Stimulated activated CD4-positive, alpha-beta T cell treated with anti-CD3 and anti-CD28 coated beads, Interleukin-4, amount 100 ng/mL, for 1 hour (primary cell): ENCODE measurements around the gene DIAPH3.
"Not testable (repeated sequence)": the region's sequence is repeated elsewhere in the genome, so short reads cannot be mapped to it uniquely, and the experiment has no call there.

Experiments used
- DNase-seq: peaks from one replicate; pipeline ENCODE4 v3.0.0-alpha.2; 2020

Gene DIAPH3, protein sequence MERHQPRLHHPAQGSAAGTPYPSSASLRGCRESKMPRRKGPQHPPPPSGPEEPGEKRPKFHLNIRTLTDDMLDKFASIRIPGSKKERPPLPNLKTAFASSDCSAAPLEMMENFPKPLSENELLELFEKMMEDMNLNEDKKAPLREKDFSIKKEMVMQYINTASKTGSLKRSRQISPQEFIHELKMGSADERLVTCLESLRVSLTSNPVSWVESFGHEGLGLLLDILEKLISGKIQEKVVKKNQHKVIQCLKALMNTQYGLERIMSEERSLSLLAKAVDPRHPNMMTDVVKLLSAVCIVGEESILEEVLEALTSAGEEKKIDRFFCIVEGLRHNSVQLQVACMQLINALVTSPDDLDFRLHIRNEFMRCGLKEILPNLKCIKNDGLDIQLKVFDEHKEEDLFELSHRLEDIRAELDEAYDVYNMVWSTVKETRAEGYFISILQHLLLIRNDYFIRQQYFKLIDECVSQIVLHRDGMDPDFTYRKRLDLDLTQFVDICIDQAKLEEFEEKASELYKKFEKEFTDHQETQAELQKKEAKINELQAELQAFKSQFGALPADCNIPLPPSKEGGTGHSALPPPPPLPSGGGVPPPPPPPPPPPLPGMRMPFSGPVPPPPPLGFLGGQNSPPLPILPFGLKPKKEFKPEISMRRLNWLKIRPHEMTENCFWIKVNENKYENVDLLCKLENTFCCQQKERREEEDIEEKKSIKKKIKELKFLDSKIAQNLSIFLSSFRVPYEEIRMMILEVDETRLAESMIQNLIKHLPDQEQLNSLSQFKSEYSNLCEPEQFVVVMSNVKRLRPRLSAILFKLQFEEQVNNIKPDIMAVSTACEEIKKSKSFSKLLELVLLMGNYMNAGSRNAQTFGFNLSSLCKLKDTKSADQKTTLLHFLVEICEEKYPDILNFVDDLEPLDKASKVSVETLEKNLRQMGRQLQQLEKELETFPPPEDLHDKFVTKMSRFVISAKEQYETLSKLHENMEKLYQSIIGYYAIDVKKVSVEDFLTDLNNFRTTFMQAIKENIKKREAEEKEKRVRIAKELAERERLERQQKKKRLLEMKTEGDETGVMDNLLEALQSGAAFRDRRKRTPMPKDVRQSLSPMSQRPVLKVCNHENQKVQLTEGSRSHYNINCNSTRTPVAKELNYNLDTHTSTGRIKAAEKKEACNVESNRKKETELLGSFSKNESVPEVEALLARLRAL

DNA sequence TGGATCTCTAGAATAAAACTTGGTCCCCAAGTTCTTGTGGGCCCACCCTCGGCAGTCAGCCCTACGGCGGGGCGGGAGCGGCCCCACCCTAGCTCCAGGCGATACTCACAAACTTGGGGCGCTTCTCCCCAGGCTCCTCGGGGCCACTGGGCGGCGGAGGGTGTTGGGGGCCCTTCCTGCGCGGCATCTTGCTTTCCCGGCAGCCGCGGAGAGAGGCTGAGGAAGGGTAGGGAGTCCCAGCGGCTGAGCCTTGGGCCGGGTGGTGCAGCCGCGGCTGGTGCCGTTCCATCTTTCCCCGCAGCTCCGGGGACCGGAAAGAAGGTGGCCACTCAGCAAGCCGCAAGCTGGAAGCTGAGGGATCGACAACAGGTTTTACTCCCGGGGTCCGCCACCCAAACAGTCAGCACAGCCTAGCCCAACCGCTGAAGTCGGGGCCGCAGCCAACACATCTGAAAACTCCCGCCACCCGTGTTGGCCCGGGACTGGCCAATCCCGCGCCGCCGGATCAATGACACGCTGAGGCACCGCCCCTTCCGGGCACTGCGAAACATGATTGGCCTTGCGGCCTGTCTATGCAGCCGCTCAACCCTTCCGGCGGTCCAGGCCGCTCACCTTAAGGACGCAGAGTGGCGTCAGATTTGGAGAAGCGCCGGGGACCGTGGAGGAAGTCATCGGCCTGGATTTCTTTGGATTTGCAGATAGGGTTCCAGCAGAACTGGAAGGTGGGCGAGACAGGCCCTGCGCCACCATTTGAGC is at the start of gene DIAPH3:
Gene DIAPH3 (minus strand): TSS at position 451 of the 756 bp plus-strand sequence. CDS start 162 bp downstream, at position 289.
- peak; percentile 94 for DNase-seq

DNA sequence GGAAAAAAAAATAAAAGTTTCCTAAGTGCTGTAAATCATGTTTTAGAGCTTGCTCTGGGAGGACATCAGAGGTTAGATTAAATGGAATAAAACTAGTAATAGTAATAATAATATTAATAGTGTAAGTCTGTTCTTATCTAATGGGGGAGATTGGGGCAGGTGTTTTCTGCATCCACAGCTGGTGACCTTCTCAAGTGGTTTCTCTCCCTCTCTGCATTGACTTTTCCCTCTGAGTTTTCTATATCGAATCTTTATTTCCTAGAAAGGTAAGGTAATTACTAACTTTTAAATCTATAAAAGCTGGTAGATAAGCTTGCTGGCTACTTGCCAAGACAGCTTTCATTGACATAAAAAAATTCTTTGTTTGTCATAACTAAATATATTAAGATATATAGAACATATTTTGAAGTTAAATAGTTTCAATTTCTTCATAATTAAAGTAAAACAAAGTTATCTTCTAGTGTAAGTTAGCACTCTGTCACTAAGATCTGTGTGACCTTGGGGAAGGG is 49.6 kb upstream of the DIAPH3 start:
- no peak for DNase-seq

DNA sequence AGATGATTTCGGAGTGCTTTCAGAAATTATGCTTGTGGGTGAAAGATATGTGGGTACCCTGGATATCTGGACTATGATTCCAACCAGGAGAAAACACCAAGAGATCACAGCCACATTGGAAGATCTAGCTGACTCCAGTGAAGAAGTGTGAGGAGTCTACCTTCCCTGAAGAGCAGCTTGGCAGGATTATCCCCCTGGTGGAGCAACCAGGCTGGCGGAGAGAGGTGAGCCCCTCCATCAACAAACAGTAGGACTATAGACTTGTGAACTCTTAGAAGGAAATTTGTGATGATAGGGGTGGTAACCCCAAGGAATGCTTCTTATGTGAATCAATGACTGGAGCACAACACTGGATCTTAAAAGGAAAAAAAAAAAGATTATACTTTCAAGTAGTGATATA is 47.8 kb upstream of the DIAPH3 start:
- no peak for DNase-seq

DNA sequence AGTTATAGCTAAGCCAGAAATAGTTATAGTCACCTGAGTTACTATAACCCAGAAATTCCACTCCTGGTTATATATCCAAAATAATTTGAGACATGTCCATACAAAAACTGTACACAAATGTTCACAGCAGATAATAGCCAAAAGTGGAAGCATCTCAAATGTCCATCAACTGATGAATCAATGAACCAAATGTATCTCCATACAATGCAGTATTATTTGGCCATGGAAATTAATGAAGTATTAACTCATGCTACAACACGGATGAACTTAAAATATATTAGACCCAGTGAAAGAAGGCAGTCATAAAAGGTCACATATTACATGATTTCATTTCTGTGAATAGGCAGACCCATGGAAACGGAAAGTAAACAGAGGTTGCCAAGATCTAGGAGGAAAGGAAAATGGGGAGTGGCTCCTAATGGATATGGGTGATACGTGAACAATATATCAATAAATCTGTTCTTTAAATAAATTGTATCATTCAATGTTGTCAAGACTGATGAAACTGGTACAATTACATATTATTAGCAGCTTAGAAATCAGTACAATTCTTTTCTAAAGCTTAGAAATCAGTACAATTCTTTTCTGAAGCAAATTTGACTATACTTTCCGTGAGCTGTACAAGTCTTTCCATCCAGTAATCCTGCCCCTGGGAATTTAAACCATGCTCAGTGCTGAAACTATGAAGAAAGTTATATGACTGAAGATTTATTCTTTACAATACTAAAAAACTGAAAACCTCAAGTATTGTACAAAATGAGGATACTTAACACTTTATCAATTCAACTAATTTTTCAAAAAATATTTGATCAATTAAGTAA is 47.0 kb upstream of the DIAPH3 start:
- no peak for DNase-seq

DNA sequence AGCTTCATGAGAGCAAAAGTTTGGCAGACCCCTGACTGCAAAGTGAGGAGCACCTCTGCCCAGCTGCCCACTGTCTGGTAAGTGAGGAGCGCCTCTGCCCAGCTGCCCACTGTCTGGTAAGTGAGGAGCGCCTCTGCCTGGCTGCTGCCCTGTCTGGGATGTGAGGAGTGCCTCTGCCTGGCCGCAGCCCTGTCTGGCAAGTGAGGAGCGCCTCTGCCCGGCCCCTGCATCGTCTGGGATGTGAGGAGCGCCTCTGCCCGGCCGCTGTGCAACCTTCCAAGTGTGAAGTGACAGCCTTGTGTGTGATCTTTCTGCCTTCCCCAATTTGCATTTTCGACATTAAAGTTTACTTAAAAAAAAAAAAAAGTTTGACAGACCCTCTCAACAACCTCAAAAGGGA is 41.8 kb upstream of the DIAPH3 start:
- not testable (repeated sequence) for DNase-seq

DNA sequence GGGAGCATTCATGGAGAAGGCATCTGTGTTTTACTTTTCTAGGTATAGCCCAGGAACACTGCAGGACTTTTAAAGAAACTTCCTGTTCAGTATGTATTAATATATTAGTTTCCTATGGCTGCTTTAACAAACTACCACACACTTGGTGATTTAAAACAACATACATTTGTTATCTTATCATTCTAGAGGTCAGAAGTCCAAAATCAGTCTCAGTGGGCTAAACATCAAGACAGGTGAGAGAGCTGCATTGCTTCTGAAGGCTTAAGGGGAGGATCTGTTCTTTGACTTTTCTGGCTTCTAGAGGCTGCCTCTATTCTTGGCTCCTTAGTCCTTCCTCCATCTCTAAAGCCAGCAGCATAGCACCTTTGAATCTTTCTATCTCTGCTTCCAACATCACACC is 37.6 kb upstream of the DIAPH3 start:
- DNase-seq: no peak

DNA sequence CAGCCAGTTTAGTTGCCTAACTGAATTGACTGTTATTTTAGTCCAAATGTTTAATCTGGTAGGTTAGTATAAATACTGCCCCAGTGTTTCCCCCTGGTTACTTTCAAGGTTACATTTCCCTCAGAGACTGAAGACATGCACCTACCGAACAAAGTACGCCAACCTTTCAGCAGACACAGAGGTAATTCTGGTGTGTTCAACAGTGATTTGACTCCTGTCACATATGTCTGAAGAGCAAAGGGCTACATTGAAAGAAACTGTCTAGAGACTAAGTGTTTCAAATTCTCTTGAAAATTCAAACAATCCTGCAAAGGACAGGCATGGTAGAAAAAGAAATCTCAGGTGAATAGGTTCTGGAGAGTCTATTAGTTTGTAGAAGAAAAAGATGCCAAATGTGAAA is 32.2 kb upstream of the DIAPH3 start:
- not testable (repeated sequence) for DNase-seq

DNA sequence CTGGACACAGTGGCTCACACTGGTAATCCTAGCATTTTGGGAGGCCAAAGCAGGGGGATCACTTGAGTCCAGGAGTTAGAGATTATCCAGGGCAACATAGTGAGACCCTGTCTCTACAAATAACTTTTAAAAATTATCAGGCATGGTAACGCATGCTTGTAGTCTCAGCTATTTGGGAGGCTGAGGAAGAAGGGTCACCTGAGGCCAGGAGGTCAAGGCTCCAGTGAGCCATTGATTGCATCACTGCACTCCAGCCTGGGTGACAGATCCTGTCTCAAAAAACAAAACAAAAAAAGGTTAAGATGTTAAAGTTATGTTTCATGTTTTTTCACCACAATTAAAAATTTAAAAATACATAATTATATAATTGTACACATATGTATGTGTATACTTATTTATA is 19.2 kb upstream of the DIAPH3 start:
- no peak for DNase-seq

DNA sequence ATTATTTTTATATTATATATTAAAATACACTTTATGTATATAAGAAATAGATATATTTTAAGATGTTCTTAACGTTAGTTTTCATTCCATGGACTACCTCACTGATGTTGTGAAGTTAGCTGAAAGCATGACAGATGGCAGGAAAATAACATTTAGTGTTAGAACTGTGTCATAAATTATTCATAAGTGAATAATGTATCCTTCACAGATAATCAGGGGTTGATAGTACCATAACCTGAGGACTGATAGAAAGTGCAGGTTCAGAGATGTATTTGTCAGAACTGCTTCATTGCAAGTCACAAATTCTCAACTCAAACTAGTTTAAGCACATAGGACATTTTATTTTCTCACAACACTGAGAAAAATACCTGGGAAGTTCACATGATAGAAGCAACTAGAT is 14.6 kb upstream of the DIAPH3 start:
- DNase-seq: no peak

DNA sequence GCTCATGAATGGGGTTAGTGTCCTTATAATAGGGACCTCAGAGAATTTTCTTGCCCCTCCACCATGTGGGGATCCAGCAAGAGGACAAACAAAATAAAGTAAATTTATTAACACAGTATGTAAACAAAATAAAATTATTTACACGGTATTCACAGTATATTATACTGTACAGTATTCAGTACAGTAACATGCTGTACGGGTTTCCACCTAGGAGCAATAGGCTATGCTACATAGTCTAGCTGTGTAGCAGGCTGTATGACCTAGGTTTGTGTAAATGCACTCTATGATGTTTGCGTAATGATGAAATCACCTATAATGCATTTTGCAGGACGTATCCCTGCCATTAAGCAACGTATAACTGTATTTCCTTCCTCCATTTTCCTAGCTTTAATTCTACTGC is 11.8 kb upstream of the DIAPH3 start:
- no peak for DNase-seq

DNA sequence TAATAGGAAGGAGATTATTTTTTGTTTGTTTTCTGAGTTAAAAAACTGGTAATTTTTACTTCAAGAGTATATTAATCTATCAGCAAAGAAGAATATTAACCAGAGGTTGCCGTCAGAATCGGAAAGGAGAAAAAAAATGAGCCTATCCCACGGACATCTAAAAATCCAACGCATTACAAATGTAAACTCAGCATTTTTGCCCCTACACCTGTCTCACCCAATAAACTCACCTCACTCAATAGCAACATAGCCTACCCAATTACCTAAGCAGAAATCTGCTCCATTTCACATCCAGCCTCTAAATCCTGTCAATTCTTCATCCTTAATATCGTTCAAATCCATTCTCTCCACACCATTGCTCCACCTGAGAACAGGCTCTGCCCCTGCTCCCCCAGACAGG is 10.4 kb upstream of the DIAPH3 start:
- no peak for DNase-seq

DNA sequence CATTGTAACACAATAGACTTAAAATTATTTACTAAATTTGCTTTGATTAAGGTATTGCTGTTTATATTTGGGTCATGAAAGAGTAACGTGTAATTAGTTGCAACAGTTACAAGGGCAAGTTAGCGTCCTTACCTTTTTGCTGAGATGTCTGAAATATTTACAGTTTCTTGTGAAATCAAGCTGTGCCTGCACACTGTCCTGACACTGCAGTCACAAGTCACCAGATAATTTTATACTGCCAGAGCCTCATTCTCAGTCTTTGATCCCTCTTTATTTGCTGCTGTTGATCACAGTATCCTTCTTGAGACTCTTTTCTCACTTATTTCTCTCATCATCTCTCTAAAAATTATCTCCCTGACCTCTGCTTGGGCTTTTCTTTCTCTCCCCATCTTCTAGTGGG is 8.4 kb upstream of the DIAPH3 start:
- no peak for DNase-seq

DNA sequence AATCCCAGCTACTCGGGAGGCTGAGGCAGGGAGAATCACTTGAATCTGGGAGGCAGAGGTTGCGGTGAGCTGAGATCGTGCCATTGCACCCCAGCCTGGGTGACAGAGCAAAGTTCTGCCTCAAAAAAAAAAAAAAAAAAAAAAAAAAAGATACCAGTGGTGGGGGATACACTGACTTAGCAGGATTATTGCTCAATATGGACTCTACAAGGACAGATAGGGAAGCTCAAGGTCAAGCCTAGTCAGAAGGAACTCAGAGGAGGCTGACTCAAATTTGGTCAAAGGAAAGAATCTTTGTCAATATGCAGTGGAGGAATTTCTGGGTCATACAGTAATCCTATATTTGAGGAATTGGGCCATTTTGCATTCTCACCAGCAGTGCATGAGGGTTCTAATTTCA is 6.7 kb upstream of the DIAPH3 start:
- no peak for DNase-seq

DNA sequence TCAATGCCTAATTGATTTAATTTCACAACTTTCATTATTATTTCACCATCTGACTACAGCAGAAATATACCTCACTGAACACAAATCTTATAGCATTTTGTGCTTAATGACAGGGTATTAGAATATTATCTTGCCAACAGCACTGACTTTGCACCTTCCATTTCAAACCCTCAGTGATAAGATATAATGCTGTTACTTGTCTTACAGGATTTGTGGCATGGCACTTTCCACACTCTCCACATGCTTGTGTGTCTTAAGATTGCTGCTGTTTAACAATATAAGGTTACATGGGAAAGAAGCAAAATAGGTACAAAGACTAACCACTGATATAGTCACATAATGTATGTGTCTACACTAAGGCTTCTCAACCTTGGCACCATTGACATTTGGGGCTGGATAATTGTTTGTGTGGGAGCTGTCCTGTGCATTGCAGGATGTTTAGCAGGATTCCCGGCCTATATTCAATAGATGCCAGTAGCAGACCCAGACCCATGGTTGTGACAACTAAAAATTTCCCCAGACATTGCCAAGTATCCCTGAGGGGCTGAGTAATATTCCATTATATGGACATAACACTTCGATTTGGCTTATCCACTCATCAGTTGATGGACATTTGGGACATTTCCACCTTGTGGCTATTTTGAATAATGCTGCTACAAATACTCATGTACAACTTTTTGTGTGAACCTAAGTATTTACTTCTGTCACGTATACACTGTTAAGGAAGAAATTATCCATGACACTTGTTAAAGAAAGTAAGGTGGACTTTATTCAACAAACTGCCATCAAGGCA is 5.7 kb upstream of the DIAPH3 start:
- no peak for DNase-seq

DNA sequence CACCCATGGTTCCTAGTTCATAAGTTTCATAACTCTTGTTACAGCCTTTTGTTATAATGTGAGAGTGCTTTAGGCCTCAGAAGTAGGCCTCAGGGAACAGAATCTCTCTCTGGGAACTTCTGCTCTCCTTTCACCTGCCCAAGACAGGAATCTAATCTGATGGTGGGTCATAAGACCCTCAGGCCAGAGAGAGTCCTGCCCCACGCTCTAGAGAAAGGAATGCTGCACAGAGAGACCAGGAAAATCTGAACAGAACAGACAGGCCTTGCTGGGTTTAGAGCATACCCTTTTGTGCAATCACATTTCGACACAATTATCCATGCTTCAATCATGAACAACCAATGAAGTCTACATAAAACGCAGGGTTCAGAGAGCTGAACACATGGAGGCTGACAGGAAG is 3.4 kb upstream of the DIAPH3 start:
- DNase-seq: no peak

DNA sequence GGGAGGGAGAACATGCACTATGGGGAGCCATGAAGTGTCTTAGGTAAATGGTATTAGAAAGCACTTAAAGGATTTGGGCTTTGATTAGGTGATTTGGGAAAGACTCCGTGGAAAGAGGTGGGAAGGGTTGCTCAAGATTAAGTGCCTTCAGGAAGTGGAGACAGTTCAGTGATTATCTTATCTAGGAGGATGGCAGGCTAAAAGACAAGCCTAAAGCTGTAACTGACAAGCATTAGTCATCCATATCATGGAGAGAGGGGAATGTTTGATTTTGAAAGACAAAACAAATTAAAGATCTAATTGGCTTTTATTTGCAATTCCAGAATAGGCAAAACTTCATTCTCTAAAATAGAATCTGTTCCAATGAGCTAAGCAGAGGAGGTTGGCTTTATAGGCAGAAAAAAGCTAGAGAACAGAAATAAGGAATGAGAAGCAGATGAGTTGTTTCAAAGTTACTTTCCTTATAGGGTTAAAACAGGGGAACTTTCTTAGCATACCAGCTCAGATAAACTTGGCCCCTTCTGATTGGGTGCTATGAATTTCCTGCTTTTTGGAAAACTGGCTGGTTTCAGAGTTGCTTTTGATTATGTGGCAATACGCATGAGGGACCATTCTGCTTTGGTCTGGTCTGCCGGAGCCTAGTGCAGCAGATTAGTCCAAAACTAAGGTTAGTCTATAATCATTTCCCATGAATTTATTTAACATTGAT is 1.8 kb upstream of the DIAPH3 start:
- no peak for DNase-seq

DNA sequence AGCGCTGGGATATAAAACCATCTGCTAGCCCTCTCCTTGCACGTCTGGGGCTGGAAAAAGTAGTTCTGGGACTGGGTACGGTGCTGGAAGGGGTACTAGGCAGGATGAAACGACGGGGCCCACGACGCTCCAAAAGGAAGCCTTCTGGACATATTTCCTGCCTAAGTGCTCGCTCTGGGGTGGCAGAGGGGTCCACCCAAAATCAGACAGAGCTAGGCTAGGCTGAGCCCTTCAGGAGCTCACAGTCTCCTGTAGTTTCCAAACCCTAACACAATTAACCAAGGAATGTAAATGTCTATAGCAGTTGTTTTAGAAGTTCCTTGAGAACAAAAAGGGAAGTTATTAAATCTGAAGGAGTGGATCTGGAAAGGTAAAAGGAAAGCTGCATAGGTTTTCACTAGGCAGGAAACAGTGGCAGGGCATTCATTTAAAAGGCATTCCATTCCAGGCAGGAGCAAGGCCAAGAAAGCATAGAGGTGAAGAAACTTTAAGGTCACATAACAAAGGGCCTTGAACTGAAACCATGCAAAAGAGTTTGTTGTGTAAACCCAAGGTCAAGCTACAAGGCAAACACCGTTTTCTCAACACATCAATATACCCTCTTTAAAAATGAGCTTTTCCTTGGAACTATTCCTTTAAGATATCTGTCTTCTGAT is 634 bp upstream of the DIAPH3 start:
- no peak for DNase-seq

DNA sequence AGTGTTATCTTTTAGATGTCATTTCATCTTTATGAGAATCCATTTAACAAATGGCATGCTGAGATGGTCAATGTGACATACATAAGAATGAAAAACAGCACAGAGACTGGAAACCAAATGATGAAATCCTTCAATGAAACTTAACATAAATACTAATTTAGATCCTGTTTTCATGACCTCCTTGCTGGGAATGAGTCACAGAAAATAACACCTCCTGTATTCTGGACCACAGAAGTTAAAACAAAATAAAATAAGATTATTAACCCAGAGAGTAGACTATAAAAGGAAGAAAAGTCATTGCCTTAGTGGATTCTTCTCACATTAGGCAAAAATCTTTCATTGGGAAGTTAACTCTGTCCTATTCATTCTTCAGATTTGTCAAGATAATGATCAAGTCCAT is 1.6 kb downstream of the DIAPH3 start:
- DNase-seq: no peak

DNA sequence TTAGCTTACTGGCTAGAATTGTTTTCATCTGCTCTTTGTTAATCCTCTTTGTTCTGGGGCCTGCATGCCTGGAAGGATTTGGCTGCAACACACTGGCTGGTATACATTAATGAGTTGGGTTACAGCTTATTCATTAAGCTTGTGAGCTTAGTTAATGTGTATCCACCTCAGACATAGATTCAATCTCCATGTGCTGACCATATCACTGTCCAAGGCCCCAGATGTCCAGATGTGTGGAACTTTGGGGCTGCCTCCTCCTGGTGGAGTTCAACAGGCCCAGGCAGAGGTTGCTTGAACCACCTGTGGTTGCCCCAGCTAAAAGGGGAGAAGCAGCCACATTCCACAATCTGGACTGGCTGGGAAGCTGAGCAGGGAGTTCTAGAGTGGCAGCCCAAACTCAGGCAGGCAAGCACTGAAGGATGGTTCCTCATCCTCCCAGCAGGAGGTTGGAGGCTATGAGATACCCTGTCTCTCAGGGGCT is 5.4 kb downstream of the DIAPH3 start:
- DNase-seq: no peak
